GM21723 (cell line): ENCODE results near the gene ARPC4.
A peak's percentile ranks its signal among the peaks of the same experiment; 100 is the strongest.

Experiments
- ATAC-seq: cut with Tn5 transposase; IDR thresholded peaks from one replicate; pipeline ENCODE4 v1.9.1; 2021; ENCODE audit warnings: mild to moderate bottlenecking, moderate library complexity; ENCODE audit not compliant: unreplicated experiment

The ARPC4 gene

DNA sequence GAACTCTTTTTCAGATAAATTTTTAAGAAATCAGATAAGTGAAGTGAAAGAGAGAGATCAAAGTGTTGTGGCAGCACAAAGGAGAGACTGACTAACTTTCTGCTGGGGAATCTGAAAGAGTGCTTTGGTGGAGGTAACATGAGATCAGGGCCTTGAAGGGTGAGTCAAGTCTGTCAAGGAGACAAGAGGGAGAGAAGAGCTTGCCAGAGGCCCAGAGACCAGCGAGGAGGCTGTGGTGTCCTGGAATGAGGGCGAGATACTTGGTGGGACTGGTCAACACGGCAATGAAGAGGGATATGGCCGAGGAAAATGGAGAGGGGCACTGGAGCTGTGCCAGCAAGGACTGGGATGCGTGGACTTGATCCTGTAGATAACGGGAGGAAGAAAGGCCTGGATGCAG is 5.2 kb upstream of the ARPC4 start:
- ATAC-seq = no peak

DNA sequence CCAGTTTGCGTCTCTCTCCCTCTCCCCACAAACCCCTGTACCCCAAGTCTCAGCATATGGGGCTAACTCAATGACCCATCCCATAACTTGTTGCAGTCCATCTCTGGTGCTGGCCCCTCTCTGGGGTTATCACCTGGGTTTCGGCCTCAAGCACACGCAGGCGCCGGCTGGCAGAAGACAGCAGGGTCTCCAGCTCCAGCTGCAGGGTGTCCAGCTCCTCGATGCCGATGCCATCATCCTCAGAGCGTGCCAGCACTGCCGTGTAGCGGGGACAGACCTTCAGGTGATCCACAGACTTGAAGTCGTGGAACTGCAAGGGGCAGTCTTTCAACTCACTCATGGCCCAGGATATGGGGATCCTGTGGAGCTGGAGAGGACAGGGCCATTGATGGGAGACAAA is 1.8 kb upstream of the ARPC4 start:
- ATAC-seq = no peak

DNA sequence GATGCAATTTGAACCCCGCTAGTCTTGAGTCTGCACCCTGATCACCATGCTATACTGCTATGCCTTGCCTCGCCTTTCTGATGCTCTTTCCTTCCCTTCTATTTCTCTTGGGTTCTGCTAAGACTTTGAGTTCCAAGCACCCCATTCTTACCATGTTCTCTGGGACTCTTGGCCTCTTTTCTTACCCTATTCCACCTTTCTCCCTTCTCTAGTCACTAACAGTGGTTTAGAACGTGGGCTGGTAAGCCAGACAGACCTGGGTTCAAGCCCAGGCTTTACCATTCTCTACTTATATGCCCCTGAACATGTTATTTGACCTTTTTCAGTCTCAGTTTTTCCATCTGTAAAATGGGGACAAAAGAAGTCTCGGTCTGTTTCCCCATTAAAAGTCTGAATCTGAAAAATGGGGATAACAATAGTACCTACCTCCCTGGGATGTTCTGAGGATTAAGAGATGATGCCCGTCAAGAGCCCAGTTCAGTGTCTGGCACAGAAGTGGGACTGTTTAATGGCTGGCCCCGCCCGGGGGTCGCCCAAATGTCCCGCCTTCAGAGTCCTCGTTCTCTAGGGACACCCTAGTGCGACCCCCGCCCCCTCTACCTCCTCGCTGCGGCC is 985 bp upstream of the ARPC4 start:
- ATAC-seq = no peak

DNA sequence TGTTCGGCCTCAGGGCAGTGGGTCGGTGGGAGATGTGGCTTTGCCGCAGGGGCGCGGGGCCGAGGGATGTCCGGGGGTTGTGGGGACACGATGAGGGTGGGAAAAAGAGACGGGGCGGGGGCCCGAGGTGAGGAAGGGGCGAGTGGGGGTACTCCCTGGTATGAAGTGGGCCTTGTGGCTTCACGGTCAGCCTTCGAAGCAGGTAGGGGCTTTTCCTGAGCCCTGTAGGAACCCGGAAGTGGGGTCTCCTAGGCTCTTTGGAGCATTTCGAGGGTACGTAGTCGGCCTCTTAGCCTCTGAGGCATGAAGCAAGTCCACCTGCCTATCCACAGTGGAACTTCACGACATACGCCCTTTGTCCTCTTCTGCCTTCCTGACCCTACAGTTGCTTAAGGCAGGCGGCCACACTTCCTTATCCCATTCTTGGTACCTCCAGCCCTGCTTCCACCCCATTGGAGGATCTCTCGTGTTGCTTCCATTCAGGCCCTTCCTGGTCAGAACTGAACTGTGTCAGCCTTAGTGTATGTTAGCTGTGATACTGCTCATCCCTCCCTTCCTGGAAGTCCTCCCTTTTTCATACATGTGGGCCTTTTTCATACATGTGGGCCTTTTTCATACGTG is 389 bp downstream of the ARPC4 start:
- no peak for ATAC-seq

GRCh38 chr3:9794400-9794799 is 1.5 kb downstream of the ARPC4 start:
- no peak for ATAC-seq

DNA sequence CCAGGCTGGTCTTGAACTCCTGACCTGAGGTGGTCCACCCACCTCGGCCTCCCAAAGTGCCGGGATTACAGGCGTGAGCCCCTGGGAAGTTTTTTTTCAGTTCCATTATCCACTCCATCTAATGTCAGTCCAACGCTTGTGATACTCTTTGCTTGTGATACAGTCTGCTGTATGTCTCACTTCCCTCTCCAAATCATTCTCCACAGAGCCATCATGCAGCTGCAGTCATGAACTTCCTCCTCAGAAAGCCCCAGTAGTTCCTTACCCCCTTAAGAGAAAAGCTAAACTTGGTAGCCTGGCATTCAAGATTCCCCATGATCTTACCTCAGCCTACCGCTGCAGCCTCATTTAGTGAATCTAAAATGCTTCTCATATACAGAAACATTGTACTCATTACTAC is 2.3 kb downstream of the ARPC4 start:
- ATAC-seq = no peak

GRCh38 chr3:9797196-9797945 is 4.5 kb downstream of the ARPC4 start:
- ATAC-seq = no peak

DNA sequence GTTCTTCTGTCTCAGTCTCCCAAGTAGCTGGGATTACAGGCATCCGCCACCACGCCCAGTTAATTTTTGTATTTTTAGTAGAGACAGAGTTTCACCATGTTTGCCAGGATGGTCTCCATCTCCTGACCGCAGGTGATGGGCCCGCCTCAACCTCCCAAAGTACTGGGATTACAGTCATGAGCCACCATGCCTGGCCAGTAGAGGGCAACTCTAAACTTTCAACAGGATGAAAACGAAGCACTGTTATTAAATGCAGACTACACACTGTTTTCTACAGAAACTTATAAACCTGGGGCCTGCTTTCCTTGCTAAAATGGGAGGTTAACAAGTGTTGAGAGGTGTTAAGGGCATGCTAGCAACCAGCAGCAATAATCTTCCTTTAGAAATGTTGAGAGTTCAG is 7.6 kb downstream of the ARPC4 start:
- no peak for ATAC-seq

GRCh38 chr3:9803494-9803893 is 10.6 kb downstream of the ARPC4 start:
- no peak for ATAC-seq

GRCh38 chr3:9804996-9805395 is 12.1 kb downstream of the ARPC4 start:
- ATAC-seq = no peak

- no peak for ATAC-seq
Observed at GRCh38 chr3:9806137-9806536, 13.3 kb downstream of the ARPC4 start.

- ATAC-seq = no peak
Observed at GRCh38 chr3:9806688-9807589, 14.1 kb downstream of the ARPC4 start.

GRCh38 chr3:9807981-9808344 is 15.1 kb downstream of the ARPC4 start:
- no peak for ATAC-seq

DNA sequence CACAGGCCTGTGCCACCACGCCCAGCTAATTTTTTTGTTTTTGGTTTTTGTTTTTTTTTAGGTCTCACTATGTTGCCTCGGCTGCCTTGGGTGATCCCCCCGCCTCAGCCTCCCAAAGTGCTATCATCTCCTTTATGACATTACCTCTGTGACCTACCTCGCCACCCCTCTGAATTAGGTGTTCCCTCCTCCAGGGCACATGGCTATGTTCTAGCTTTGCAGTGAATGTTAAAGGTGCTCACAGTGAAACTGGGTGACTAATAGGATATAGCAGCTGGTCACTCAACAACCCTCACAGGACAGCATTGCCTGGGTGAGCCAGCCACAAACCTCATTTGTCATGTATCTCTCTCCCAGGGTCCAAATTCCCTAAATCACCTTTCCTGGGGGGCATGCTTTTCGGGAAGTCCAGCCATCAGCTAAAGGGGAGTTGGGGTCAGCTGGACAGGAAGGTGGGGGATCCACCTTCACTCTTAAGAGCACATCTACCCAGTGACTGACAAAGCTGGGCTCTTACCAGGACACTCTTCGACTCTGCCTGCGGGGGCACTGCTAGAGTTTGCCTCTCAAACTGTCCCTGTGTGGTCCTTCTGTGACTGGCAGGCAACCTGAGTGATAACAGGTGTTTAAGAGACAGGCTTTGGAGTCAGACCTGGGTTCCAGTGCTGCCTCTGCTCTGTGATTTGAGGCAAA is 15.6 kb downstream of the ARPC4 start:
- peak; percentile 56 for ATAC-seq

DNA sequence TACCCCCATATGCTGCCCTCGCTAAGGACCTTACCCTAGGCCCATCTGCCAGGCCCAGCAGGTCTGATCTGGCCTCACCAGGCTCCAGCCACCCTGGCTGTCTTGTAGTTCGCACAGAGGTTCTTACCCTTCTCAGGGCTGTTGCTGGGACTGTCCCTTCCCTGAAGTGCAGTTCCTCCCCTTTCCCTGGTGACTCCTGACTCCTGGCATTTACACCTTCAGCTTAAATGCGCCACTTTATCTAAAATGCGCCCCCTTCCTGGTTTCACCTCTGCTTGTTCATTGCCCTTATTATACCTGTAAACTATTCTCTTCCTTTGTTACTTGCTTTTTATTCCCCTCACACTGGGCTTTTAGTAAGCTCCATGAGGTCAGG is 16.3 kb downstream of the ARPC4 start:
- ATAC-seq = peak; percentile 21

GRCh38 chr3:9809615-9810432 is 16.9 kb downstream of the ARPC4 start, which contains the start of gene TTLL3:
Gene TTLL3 (plus strand): TSS chr3:9810262. CDS start chr3:9810662, 400 bp downstream.
- peak; percentile 54 for ATAC-seq

- ATAC-seq = no peak
Observed at GRCh38 chr3:9810433-9810770, 17.5 kb downstream of the ARPC4 start.

GRCh38 chr3:9810846-9811245 is 18.0 kb downstream of the ARPC4 start:
- ATAC-seq = no peak

DNA sequence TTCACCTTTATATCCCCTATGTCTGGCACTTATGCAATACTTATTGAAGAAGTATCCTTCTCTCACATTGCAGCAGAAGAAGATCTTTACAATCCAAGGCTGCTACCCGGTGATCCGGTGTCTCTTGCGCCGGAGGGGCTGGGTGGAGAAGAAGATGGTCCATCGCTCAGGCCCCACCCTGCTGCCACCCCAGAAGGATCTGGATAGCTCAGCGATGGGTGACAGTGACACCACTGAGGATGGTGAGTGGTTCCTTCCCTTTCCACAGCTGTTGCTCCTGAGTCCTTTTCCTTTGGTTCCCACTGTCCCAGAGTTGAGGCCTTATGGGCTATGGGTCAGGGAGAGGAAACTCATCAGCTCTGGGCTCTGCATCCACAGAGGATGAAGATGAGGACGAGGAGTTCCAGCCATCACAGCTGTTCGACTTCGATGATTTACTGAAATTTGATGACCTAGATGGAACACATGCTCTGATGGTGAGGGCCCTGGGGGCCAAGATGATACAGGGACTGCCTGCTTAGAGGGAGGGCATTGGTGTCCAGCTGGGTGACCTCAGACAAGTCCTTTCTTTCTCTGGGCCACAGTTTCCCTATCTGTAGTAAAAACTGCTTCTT is 20.1 kb downstream of the ARPC4 start:
- ATAC-seq = no peak

DNA sequence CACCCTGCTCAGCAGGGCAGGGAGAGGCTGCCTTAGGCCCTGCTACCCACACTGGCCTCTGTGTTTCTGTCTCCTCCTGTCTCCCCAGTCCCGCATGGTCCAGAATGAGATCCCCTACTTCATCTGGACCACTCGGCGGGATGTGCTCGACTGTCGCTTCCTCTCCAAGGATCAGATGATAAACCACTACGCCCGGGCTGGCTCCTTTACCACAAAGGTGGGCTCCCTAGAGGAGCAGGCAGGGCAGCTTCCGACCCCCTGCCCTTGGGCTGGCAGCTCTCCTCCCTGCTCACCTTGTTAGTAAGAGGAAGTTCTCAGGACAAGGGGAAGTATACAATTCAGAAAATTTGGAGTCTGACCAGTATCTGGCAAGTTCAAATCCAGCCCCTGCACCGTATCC is 23.1 kb downstream of the ARPC4 start:
- no peak for ATAC-seq
